ENCODE results near the gene ZNF764.
"Not testable (repeated sequence)": the region's sequence is repeated elsewhere in the genome, so short reads cannot be mapped to it uniquely, and the experiment has no call there.

ZNF764 gene

DNA sequence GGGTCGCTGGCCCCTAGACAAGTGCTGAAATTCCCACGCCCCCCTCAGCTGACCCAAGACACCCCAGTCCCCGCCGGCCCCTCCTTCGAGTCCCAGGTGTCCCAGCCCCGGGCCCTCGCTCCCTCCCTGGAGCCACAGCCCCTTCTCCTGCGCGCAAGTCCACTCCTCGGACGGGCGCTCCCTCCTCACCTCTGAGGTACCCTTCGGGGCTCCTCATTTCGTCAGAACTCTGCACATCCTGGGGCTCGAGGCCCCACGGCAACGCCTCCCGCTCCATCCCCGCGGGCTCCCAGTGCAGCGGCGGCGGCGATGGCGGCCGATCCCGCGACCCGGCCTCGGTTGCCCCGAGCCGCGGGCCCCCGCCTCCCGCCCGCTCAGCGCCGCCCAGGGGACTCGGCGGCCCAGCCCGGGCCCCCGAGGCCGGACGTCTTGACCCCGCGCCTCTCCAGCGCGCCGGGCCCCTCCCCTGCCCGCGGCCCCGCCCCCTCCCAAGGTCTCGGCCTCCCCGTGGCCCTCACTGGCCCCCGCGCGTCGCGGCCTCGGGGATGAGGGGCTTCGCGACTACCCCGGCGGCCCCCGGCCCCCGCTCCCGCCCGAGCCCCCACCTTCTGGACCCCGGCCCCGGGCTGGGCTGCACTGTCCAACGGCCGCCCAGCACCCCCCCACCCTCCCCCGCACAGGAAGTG lies 31.9 kb downstream of the ZNF764 start, which contains the start of gene ZNF768:
Gene ZNF768 (minus strand): TSS at position 430 of the 686 bp plus-strand sequence. CDS start 153 bp downstream, at position 277.
- DNase-seq: no peak

DNA sequence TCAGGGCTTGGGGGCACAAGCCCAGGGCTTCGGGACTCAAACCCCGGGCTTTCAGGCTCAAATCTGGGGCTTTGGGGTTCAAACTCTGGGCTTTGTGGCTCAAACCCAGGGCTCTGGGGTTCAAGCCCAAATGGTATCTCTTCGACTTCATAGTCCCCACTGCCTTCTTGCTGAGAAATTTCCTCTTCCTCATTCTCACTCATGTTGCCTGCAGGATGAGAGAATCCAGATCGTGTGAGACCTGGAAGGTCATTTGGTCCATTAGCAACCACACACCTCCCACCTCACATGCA lies 32.4 kb downstream of the ZNF764 start:
- no peak for DNase-seq

DNA sequence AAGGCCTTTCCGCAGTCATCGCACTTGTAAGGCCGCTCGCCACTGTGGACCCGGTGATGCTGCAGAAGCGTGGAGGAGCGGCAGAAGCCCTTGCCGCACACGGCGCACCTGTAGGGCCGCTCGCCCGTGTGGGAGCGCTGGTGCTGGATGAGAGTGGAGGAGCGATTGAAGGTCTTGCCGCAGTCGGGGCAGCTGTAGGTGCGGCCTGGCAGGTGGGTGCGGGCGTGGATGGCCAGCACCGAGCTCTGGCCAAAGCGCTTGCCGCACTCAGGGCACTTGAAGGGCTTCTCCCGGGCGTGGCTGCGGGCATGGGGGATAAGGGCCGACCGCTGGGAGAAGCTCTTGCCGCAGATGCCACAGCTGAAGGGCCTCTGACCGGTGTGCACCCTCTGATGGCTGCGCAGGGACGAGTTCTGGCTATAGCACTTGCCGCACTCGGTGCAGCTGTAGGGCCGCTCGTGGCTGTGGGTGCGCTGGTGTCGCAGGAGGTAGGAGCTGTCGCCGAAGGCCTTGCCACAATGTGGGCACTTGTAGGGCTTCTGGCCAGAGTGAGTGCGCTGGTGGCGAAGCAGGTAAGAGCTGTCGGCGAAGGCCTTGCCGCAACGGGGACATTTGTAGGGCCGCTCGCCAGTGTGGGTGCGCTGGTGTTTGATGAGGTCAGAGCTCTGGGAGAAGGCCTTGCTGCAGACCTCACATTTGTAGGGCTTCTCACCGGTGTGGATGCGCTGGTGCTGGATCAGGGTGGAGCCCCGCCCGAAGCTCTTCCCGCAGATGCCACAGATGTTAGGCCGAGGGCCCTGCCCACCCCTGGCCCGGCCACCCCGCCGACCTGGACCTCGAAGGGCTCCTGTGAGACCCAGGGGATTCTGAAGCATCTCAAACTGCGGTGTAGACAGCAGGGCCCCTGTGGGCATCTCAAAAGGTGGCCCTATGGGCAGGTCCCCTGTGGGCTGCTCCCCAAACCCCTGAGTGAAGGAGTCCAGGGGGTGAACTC lies 33.3 kb downstream of the ZNF764 start:
- DNase-seq: no peak

DNA sequence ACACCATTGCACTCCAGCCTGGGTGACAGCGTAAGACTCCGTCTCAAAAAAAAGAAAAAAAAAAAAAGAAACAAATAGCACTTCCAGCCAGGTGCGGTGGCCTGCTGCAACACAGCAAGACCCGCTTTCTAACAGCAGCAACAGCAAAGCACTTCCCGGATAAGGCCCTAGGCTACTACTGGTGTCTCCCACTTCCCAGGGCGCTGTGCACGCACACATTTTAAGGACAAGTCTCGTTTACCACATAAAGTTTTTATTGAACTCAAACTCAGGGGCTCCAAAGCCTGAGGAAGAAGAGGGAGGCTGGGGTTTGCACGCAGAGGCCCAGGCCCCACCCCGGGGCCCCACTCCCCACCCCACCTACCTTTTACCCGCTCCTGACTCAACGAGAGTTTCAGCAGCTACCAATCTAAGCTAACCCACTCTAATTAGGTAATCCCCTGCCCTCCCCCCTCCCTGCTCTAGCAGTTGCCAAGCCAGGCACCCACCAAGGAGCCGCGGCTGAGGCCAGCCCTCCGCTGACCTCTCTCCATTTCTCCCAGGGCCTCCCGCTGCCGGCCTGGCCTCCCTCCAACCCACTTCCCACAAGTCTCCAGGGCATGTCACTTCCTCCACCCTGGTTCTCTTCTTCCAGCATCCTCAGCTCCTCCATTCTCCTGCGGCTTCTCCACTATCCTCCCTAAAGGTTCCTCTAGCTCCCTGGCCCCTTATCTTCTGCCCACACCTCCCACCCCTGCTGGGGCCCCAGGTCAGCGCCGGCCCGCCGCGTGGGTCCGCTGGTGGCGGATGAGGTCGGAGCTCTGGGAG lies 34.2 kb downstream of the ZNF764 start:
- DNase-seq: no peak

DNA sequence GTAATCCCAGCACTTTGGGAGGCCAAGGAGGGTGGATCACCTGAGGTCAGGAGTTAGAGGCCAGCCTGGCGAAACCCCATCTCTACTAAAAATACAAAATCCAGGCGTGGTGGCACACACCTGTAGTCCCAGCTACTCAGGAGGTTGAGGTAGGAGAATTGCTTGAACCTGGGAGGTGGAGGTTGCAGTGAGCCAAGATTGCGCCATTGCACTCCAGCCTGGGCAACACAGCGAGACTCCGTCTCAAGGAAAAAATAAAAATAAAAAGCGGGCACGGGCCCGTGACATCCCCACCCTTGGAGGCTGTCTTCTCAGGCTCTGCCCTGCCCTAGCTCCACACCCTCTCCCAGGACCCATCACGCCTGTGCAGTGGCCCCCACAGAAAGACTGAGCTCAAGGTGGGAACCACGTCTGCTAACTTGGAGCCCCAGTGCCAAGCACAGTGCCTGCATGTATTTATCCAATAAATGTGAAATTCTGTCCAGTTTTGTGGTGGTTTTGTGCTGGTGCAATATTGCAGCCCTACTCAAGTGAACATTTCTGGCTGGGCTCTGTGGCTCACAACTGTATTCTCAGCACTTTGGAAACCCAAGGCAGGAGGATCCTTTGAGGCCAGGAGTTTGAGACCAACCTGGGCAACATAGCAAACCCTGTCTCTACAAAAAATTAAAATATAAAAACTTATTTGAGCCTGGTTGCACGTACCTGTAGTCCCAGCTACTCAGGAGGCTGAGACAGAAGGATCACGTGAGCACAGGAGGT lies 35.3 kb downstream of the ZNF764 start:
- not testable (repeated sequence) for DNase-seq

DNA sequence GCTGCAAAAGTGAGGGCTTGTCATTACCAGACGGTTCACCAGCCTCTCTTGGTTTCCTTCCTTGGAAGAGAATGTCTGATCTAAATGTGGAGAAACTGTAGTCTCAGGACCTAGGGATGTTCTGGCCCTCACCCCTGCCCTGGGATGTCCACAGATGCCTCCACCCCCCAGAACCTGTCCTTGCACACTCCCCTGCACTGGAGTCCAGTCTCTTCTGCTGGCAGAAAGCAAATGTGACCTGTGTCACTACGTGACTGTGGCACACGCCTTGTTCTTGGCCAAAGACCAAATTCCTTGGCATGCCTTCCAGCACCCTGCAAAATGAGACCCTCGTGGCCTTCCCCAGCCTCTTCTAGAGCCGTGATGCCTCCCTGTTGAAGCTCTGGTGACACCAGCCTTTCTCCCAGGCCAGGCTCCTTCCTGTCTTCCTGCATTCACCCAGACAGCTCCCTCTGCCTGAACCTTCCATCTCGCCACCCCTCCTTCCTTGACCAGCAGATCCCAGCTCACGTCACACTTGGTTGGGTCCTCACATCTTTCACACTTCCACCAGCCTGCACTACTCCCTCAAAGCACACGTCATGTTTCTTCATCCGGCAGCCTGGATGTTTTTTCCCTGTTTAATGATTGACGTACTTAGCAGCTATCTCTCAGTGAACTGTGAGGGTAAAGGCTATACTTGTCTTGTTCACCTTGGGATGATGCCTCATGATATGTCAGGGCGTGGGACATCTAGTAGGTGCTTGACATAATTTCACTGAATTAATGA lies 36.1 kb downstream of the ZNF764 start:
- DNase-seq: no peak

DNA sequence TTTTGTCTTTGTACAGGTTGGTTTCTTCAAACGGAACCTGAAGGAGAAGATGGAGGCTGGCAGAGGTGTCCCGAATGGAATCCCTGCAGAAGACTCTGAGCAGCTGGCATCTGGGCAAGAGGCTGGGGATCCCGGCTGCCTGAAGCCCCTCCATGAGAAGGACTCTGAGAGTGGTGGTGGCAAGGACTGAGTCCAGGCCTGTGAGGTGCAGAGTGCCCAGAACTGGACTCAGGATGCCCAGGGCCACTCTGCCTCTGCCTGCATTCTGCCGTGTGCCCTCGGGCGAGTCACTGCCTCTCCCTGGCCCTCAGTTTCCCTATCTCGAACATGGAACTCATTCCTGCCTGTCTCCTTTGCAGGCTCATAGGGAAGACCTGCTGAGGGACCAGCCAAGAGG lies 36.7 kb downstream of the ZNF764 start:
- no peak for DNase-seq

DNA sequence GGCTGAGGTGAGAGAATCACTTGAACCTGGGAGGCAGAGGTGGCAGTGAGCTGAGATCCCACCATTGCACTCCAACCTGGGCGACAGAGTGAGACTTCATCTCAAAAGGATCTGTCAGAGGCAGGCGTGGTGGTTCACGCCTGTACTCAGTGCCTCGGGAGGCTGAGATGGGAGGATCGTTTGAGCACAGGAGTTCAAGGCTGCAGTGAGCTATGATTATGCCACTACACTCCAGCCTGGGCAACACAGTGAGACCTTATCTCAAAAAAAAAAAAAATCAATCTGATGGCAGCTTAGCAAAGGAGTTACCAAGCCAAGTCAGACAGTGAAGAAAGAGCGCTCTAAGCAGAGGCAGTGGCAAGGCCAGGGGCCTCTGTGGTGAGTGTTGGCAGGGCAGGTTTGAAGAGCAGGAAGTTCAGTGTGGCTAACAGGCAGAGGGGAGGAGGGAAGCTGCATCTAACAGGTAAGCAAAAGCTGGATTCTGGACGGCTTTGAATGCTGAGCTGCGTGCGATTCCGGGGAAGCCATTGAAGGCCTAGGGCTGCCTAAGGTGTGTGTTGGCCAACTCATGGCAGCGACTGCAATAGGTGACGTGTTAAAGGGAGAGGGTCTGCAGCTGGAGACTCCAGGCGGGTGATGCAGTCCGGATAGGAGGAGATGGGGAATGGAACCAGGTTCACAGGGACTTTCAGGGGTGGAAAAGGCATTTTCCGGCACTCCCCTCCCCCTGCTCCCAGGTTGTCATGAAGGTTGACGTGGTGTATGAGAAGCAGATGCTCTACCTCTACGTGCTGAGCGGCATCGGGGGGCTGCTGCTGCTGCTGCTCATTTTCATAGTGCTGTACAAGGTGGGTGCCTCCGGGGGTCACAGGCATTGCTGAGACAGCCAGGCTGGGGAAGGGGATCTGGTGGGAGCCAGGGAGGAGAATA lies 38.8 kb downstream of the ZNF764 start:
- no peak for DNase-seq

DNA sequence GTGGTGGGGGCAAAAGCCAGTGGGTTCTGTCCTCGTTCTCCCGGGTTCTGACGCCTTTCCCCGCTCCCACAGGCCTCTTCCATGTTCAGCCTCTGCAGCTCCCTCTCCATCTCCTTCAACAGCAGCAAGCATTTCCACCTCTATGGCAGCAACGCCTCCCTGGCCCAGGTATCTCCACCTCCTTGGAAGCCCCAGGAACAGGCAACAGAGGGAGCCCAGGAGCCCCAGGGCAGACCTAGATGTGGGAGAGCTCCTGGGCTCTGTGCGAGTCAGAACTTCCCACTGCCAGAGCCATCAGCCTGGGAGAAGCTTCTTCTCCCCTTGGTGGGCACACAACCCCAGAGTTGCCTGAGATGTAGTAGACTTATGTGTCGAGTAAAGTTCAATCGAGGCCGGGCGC lies 39.6 kb downstream of the ZNF764 start:
- no peak for DNase-seq

DNA sequence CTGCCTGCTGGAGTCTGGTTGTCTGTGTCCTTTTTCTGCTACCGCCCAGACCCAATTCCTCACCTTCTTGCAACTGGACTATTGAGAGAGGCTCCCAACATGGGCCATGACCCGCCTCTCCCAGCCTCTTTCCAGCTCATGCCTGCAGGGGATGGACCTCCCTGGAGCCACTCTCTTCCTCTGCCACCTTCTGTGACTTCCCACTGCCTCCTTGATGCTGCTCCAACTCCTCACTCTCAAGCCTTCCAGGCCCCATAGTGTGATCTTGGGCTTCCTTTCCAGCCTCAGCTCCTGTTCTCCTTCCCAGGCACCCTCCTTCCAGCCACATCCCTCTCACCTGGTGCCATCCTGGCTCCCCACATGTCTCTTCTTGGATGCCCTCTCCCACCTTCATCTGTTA lies 42.9 kb downstream of the ZNF764 start:
- no peak for DNase-seq

DNA sequence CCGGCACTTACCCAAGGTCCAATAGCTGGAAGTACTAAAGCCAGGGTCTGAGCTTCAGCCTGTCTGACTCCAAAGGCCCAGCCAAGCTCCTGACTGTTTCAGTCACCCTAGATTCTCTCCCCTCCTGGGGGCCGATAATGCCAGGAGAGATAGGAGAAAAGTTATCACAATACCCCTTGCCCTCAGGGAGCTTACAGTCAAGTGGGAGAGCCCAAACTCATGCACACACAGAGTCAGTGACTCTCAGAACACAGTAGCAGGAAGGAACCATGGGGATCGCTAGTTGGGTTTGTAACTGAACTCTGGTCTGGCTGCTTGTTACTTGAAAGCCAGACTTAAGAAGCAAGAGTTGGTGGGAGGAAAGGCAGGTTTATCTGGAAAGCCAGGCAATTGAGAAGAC lies 46.7 kb downstream of the ZNF764 start:
- DNase-seq: no peak

DNA sequence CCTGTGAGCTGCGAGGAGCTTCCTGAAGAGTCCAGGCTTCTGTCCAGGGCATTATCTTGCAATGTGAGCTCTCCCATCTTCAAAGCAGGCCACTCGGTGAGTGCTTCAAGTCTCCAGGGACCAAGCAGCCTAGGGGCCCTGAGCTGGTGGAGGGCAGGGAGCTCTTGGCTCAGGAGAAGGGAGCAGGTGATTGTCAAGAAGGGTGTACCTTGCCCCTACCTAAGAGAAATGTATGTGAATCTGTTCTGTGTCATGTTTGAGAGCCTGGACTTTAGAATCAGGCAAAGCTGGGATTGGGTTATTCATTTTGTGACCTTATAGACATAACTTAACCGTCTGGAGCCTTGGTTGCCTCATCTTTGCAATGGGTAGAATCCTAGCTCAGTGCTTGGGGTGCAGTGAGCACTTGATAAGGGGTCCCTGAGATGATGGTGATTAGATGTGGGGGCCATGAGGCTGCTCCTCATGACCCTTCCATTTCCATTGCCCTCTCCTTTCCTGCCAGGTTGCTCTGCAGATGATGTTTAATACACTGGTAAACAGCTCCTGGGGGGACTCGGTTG lies 47.7 kb downstream of the ZNF764 start:
- DNase-seq: no peak

DNA sequence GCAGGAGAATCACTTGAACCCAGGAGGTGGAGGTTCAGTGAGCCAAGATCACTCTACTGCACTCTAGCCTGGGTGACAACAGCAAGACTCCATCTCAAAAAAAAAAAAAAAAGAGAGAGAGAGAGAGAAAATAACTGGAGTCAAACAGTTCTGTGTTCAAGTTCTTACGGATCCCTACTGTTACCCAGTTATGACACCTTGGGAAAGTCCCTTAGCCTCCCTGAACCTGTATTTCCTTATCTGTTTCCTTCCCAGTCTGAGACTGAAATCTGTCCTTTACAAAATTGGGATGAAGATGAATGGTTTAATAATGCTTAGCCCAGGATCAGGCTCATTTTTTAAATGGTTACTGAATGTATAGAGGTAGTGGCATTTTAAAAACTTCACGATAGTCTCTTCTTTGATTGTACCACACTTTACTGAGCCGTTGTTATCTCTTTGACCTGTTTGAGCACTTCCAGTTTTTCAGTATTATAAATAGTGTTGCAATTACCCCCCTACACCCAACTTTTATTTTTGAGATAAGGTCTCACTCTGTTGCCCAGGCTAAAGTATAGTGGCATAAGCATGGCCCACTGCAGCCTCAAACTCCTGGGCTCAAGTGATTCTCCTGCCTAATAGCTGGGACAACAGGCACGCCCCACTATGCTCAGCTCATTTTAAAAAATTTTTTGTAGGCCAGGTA lies 49.0 kb downstream of the ZNF764 start:
- DNase-seq: no peak
